ENCODE data around the gene GPA33.

DNA sequence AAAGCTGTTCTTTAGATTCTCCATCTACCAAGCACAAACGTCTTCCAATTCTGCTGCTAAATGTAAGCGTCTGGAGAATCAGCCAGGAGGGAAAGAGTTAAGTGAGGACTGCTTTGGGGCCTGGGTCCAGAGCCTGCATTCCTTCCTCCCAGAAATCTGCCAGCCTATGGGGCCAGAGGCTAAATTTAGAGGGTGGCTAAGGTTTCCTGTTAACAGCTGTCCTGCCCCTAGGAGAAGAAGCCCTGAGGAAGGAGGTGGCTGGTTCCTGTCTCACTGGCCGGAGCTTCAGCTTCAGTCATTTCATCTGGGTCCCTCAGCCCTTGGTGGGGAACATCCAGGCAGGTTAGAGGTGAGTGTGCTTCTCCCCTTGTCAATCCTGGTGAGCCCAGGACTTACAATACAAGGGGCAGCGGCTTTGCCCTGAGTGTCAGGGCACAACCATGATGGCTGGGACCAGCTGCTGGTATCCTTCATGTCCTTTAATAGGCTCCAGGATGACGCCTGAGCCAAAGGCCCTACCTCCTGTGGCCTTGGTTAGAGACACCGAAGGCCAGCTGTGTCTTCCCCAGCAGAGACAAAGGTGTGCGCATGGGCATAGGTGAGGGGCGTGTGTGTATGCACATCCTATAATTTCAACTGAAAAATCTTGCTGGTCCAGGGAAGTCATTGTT lies 3.8 kb upstream of the GPA33 start, which contains the start of gene STYXL2:
- TF ChIP-seq, protein P1, sequence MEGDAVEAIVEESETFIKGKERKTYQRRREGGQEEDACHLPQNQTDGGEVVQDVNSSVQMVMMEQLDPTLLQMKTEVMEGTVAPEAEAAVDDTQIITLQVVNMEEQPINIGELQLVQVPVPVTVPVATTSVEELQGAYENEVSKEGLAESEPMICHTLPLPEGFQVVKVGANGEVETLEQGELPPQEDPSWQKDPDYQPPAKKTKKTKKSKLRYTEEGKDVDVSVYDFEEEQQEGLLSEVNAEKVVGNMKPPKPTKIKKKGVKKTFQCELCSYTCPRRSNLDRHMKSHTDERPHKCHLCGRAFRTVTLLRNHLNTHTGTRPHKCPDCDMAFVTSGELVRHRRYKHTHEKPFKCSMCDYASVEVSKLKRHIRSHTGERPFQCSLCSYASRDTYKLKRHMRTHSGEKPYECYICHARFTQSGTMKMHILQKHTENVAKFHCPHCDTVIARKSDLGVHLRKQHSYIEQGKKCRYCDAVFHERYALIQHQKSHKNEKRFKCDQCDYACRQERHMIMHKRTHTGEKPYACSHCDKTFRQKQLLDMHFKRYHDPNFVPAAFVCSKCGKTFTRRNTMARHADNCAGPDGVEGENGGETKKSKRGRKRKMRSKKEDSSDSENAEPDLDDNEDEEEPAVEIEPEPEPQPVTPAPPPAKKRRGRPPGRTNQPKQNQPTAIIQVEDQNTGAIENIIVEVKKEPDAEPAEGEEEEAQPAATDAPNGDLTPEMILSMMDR (IDR thresholded peaks at IDR 0.05) = no peak
- no peak for TF ChIP-seq POLR2A (IDR thresholded peaks at IDR 0.05)

All from Peyer's patch (tissue), 4 donors.